OCI-LY7 (cell line): ENCODE results near the gene TBC1D1. TPM values are rescaled to one million over a fixed set of nuclear protein-coding genes. Genes with fewer than 3 reads are reported as not detected.
A peak's percentile ranks its signal among the peaks of the same experiment; 100 is the strongest.

Experiments used
- BruUV-seq: library from RNA; stranded (reverse); fragments of 400-500 nt; replicated peaks from 2 replicates; lab custom pipeline; 2021; lab: Mats Ljungman, UMichigan
- CTCF ChIA-PET: fragments of 300-600 bp; sonication (Branson Sonifier 250); formaldehyde crosslinking; loops from one replicate; lab custom pipeline; 2022; ENCODE audit warnings: antibody characterized with exemption; ENCODE audit not compliant: unreplicated experiment; lab: Charles Lee
- POLR2A ChIA-PET: fragments of 300-600 bp; sonication (Branson Sonifier 250); formaldehyde crosslinking; loops from one replicate; lab custom pipeline; 2022; ENCODE audit warnings: antibody characterized with exemption; lab: Charles Lee
- DNase-seq: peaks from one replicate; pipeline ENCODE4 v3.0.0-alpha.2; 2015; ENCODE audit warnings: low spot score
- H2AFZ ChIP-seq: fragments of 200-600 bp; sonication (generic), shearing (Covaris generic); 2 replicates; pipeline ENCODE4 v1.6.1; 2014; ENCODE audit warnings: mild to moderate bottlenecking, antibody characterized with exemption, low read length, moderate library complexity
- H3K27ac ChIP-seq: fragments of 200-600 bp; sonication (generic); 2 replicates; pipeline ENCODE4 v1.5.1; 2014; ENCODE audit warnings: mixed run types, low read depth, mild to moderate bottlenecking, moderate library complexity, low read length, inconsistent platforms; ENCODE audit not compliant: poor library complexity, severe bottlenecking
- H3K36me3 ChIP-seq: fragments of 200-600 bp; sonication (generic); 2 replicates; pipeline ENCODE4 v1.6.1; 2014; ENCODE audit warnings: mild to moderate bottlenecking, antibody characterized with exemption, low read length, moderate library complexity, mixed read lengths; ENCODE audit not compliant: insufficient read depth
- H3K4me1 ChIP-seq: fragments of 200-600 bp; sonication (generic); 2 replicates; pipeline ENCODE4 v1.5.1; 2014; ENCODE audit warnings: mild to moderate bottlenecking, low read length; ENCODE audit not compliant: insufficient read depth, poor library complexity, severe bottlenecking
- H3K4me2 ChIP-seq: fragments of 200-600 bp; sonication (generic); 2 replicates; pipeline ENCODE4 v1.6.1; 2014; ENCODE audit warnings: mild to moderate bottlenecking, low read length
- H3K4me3 ChIP-seq: fragments of 200-600 bp; sonication (generic); 2 replicates; pipeline ENCODE4 v1.5.1; 2014; ENCODE audit warnings: mild to moderate bottlenecking, low read depth, low read length; ENCODE audit not compliant: poor library complexity, severe bottlenecking
- H3K79me2 ChIP-seq: fragments of 200-600 bp; sonication (generic); 2 replicates; pipeline ENCODE4 v1.6.1; 2016; ENCODE audit warnings: low read depth, mild to moderate bottlenecking, low read length, moderate library complexity, mixed read lengths; ENCODE audit not compliant: insufficient read depth
- H3K9me2 ChIP-seq: fragments of 200-600 bp; sonication (generic); 2 replicates; pipeline ENCODE4 v1.6.1; 2016; ENCODE audit warnings: mild to moderate bottlenecking, low read length, mixed read lengths; ENCODE audit not compliant: insufficient read depth
- H3K9me3 ChIP-seq: fragments of 200-600 bp; sonication (generic); 2 replicates; pipeline ENCODE4 v1.6.1; 2014; ENCODE audit warnings: mild to moderate bottlenecking, mixed run types, low read length, mixed read lengths
- H4K20me1 ChIP-seq: fragments of 200-600 bp; sonication (generic); 2 replicates; pipeline ENCODE4 v1.6.1; 2014; ENCODE audit warnings: mild to moderate bottlenecking, antibody characterized with exemption, low read length, moderate library complexity, mixed read lengths; ENCODE audit not compliant: insufficient read depth
- CTCF ChIP-seq: fragments of 200-600 bp; sonication (generic); conservative IDR thresholded peaks from 2 replicates; pipeline ENCODE4 v1.5.1; 2014; ENCODE audit warnings: mild to moderate bottlenecking, antibody characterized with exemption, low read length, moderate library complexity, mixed read lengths
- EZH2phosphoT487 ChIP-seq: fragments of 200-600 bp; sonication (generic); IDR thresholded peaks from 2 replicates; pipeline ENCODE4 v1.6.1; 2018; ENCODE audit warnings: low read depth, borderline replicate concordance, mild to moderate bottlenecking, mixed run types, antibody characterized with exemption, low read length, moderate library complexity, mixed read lengths
- intact Hi-C: fragments of 100-400 bp; cut with micrococcal nuclease; formaldehyde crosslinking; loops from one replicate; pipeline ENCODE4 v1.10.0; 2022; ENCODE audit not compliant: unreplicated experiment
- total RNA-seq, 2 experiments: library from RNA; depleted of rRNA in 1 of 2; stranded (reverse); fragments of >200 nt in 1 of 2; shearing (Covaris generic) in 1 of 2; gene quantifications; 2 replicates each; pipeline ENCODE4 v1.2.3, GENCODE V29; 2014 to 2022

TBC1D1 gene
- total RNA-seq, 2 experiments from 2014 or later = 539 to 545 TPM

GRCh38 chr4:37994569-37994968, 103.7 kb downstream of the TBC1D1 start:
- H3K79me2 ChIP-seq = peaks cover 98% of the 10 kb centered on the region
- intact Hi-C loops = loop anchor here (2.0 to 10.0 kb wide), 3 partner anchors 16 to 1170 kb away; partner anchors contain the start of gene TMEM156
- no TSS peak for BruUV-seq

GRCh38 chr4:37995299-37995821, 104.5 kb downstream of the TBC1D1 start:
- Histone ChIP-seq H3K79me2 (peaks cover 98% of the 10 kb centered on the region), H3K4me2 (peak overlapping the region; percentile 95), H2AFZ (no peak overlapping the region), H3K27ac (peak overlapping the region; percentile 75), H3K4me1 (peaks cover 92% of the 10 kb centered on the region), H3K9me2 (no peaks in the 10 kb centered on the region), H3K4me3 (peak overlapping the region; percentile 61), H3K9me3 (no peaks in the 10 kb centered on the region), H4K20me1 (peaks cover 8% of the 10 kb centered on the region; the same call in 1 of the 2 replicates), H3K36me3 (peaks cover 60% of the 10 kb centered on the region)
- intact Hi-C loops = loop anchor here (2.0 to 10.0 kb wide), 2 partner anchors 17 to 1169 kb away; no protein-coding TSS in a partner anchor
- CTCF ChIA-PET = no interaction called here
- DNase-seq = no peak
- POLR2A ChIA-PET = interaction anchor here (1.3 to 7.4 kb wide), 2 partner anchors 8 to 15 kb away, joined by 5 to 105 read pairs; no protein-coding TSS in a partner anchor
- no TSS peak for BruUV-seq
- TF ChIP-seq CTCF = no peak
- no peak for TF ChIP-seq EZH2phosphoT487

More at GRCh38 chr4:37994569-37994968, 103.7 kb downstream of the TBC1D1 start:
- Histone ChIP-seq H4K20me1 (0 out of 2 replicates have a peak, but pooled peaks cover under 1% of the 10 kb centered on the region), H3K9me2 (no peaks in the 10 kb centered on the region), H3K4me2 (peak overlapping the region; percentile 95), H3K4me1 (peaks cover 98% of the 10 kb centered on the region), H3K36me3 (peaks cover 52% of the 10 kb centered on the region), H3K27ac (peak overlapping the region; percentile 75), H2AFZ (no peak overlapping the region), H3K4me3 (peak overlapping the region; percentile 61), H3K9me3 (no peaks in the 10 kb centered on the region)
- ChIA-PET POLR2A (interaction anchor here (0.9 to 7.4 kb wide), 7 partner anchors 9 to 168 kb away, joined by 3 to 105 read pairs (median 4); partner anchors contain the start of gene PGM2), CTCF (interaction anchor here (0.8 kb wide), 1 partner anchor 16 kb away, joined by 3 read pairs; no protein-coding TSS in a partner anchor)
- DNase-seq = peak; percentile 60
- TF ChIP-seq EZH2phosphoT487 = no peak
- no peak for TF ChIP-seq CTCF
